SHP77 (cell line): ENCODE results near the gene SOCS2.
"Not testable (repeated sequence)": the region's sequence is repeated elsewhere in the genome, so short reads cannot be mapped to it uniquely, and the experiment has no call there.

Source experiments
- DNase-seq, 2 experiments: peaks; one replicate each; lab custom pipeline; 2025; lab: John Stamatoyannopoulos, UW

Gene SOCS2, protein sequence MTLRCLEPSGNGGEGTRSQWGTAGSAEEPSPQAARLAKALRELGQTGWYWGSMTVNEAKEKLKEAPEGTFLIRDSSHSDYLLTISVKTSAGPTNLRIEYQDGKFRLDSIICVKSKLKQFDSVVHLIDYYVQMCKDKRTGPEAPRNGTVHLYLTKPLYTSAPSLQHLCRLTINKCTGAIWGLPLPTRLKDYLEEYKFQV

DNA sequence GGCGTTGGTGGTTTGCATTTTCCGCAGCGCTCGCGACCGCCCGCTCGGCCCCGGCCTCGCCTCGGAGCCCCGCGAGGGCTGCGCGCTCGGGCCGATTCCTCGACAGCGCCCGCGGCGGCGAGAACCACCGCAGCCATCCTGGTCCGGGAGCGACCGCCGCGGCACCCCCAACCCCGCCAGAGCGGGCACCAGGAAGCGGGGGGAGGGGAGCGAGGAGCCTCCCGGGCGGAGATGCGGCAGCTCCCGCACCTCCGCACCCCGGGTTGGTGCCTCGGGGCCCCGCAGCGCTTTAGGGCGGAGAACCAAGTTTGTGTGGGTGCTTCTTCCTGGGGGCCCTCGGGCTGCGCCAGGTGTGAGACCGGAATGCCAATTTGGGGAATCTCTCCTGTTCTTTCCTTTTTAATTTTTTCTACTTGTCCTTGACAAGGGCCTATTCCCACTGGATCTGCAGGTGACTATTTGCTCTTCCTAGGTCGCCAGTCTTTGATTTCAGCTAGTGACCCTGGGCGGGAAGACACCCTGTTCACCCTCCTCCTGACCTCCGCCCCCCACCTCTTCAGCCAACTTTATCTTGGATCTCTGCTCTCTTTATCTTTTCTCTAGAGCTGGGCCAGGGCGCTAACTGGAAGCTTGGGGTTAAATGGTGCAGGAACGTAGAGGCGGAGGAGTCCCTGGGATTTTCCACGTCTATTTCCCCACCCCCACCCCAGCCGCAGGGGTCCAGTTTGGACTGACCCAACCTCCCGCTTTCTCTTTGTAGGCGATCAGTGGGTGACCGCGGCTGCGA is at the start of gene SOCS2:
Gene SOCS2 (plus strand): TSS at position 751 of the 787 bp plus-strand sequence. CDS start 223 bp downstream, outside the sequence.
- DNase-seq, result no peak

DNA sequence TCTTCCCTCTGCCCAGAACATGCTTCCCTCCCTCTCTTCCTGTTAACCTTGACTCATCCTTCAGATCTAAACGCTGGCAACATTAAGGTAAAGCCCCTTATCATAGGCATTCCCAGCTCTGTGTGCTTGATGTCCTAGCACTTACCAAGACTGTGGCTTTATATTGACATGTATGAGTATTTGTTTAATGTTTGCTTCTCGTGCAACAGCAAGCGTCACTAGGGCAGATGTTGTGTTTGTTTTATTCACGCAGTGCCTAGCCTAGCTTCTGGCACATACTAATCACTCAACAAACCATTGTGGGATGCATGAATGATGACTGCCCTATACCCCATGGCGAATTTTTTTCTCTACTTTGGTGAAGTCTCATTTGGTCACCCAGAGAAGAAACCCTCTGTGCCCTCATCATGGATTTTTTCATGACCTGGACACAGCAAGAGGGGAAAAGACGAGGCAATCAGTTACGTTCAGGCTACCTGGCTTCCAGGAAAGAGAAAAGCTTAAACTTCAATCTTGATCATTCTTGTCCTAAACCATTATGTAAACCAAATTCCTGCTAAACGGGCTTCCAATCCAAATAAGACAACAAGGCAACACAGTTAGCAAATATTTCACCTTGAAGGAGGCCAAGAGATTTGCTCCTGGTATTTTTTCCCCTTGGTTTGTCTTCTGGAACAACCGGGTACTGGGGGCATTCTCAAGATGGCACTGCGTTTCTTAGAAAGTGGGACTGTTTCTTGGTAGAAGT is 47.9 kb upstream of the SOCS2 start:
- no peak for DNase-seq

- DNase-seq, result peak in 1 of 2 experiments; percentile 9
Measured at GRCh38 chr12:93526786-93527428, 45.6 kb upstream of the SOCS2 start.

DNA sequence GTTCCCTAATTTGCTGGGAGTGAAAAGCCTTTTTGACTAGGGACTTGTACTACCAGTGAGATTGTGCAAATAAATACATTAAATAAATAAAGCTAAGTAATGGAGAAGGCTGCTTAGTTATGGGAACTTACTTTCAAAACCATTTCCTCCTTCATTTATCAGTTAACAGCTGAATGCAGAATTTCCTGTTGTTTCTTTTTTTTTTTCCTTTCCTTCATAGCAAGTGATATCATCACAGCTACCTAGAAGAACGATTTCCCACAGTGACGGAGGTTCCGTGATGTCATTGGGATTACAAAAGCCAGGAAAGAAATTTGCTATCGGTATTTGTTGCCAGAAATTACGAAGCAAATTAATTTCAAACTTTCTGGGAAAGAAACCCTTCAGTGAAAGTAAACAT is 42.1 kb upstream of the SOCS2 start:
- no peak for DNase-seq

DNA sequence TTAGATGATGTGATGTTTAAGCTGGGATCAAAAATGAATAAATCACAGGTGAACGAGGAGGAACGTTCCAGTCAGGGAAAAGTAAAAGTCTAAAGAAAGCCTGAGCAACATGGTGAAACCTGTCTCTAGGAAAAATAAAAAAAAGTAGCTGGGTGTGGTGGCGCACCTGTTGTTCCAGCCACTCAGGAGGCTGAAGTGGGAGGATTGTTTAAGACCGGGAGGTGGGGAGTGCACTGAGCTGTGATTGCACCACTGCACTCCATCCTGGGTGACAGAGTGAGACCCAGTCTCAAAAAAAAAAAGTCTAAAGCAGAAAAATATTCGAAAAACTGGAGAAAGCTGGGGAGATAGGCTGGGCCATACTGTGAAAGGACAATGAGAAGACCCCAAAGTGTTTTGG is 39.2 kb upstream of the SOCS2 start:
- no peak for DNase-seq

DNA sequence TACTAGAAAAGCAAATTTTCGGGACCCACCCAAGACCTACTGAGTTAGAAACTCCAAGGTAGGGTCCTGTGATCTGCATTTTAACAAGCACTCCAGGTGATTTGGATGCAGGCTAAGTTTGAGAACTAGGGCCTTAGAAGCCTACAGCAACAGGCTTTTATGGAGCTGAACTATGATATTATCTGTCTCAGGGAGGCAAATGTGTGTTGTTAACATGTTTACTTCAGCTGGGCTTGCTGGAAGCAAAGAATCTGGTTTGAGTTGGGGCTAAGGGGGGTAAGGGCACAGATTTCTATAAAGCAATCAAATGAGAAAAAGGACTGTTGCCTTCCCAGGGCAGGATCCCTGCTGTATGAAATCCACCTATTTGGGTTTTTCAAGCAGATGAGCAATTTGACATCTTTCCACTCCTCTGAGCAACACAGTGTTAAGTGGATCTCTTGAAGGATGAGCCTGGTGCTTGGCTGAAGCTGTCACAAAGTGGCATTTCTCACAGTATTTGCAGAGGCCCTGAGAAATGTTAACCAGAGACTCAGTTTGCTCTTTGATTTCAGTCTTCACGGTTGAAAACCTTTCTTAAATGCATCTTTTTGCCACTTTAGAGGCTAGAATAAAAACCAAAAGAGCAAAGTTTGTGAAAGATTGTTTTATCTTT is 36.2 kb upstream of the SOCS2 start:
- no peak for DNase-seq

- no peak for DNase-seq
Measured at GRCh38 chr12:93536766-93537488, 35.5 kb upstream of the SOCS2 start.

- no peak for DNase-seq
Measured at GRCh38 chr12:93537769-93538168, 34.7 kb upstream of the SOCS2 start.

- DNase-seq, result no peak
Measured at GRCh38 chr12:93539821-93540220, 32.7 kb upstream of the SOCS2 start.

DNA sequence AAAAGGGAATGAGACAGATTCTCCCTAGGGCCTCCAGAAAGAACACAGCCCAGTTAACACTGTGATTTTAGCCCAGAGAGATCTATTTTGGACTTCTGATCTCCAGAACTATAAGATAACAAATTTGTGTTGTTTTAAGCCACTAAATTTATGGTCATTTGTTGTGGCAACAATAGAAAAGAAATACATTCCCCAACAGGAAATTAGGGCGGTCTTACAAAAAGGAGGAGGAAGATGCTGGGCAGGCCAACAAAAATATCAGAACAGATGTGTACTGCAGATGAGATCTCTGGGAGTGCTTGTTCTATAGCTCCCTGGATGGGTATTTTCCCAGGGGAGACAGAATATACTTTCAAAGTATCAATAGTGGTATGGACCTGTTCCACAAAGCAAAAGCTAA is 32.0 kb upstream of the SOCS2 start:
- DNase-seq, result no peak

DNA sequence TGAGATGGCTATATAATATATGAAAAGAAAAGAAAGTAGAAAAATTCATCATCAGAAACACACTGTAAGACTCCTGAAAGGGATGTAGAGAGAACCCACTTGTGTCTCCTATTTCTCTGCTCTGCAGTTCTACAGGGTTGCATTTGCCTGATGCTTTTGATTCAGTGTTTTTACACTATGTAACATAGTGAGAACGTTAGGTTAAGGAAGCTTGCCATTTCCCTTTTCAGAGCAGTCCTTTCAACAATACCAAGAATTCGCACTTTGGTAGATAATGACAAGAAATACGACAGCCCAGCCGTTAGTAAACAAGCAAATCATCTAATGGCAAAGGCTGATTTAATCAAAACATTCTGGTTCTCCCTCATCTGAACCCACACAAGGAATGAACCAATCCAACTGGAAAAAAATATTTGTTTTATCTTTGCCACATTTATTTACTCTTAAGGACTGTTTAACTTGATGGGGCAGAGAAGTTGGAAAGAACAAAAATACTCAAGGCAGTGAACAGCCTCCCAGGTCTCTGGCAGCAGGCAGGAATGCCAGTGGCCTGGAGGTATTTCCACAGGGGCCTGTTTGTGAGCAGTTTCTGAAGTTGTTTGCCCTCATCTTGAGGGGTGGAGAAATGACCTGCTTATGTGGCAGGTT is 30.8 kb upstream of the SOCS2 start:
- DNase-seq, result no peak

GRCh38 chr12:93547778-93548177 is 24.7 kb upstream of the SOCS2 start:
- no peak for DNase-seq

DNA sequence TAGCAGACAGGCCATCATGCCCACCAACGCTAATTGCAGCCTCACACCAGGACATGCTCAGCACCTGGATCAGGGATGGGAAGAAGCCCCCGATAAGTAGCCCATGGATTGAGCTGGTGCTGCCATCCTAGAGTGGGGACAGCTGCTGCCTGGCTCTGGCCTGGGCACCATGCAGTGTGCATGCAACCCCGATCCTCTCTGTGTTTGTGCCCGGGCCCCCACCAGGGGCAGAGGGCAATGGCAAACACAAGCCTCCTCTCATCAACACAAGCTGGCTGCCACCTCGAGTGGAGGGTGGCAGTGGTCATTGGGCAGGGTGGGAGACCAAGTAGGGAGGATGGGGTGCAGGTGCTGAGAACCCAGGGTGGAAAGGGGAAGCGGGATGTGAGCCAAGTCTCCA is 23.3 kb upstream of the SOCS2 start:
- no peak for DNase-seq

- DNase-seq, result no peak
Measured at GRCh38 chr12:93550748-93551611, 21.5 kb upstream of the SOCS2 start.

DNA sequence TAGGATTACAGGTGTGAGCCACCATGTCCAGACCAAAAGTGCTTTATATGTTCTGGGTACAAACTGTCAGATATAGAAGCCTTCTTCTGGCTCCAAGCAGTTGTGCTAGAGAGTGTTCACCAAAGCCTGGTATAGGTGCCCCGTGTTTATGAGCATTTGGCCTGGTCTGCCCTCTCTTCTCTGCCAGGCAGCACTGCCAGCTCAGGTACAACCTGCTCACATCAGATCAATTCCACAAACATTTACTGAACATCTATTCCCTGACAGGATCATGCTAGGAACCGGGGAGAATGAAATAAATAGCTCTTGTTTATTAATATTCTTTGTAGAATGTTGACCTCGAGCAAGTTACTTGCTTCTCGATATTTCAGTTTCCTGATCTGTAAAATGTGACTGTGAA is 20.0 kb upstream of the SOCS2 start:
- DNase-seq, result no peak

GRCh38 chr12:93557879-93558278 is 14.6 kb upstream of the SOCS2 start:
- not testable (repeated sequence) for DNase-seq

- not testable (repeated sequence) for DNase-seq
Measured at GRCh38 chr12:93558685-93559084, 13.8 kb upstream of the SOCS2 start.

- peak in 1 of 2 experiments; percentile 7 for DNase-seq
Measured at GRCh38 chr12:93563807-93564538, 8.5 kb upstream of the SOCS2 start.

DNA sequence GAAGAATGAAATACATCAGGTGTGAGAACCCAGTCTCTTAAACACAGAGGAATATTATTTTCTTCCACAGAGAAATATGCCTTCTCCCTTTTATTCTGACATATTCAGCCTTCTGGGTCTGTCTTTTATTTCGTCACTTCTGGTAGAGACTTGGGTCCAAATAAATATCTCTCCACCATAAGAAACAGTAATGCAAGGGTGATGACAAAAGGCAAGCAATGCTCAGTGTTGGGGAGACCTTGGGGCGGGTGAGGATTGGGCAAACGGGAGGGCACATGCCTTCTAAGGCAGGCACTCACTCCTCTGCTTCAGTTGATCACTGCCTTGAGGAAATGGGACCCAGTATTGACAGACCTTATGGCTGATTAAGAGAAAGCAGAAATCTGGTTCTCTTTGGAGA is 6.7 kb upstream of the SOCS2 start:
- DNase-seq, result no peak
